HG02938 (cell line): ENCODE data around the gene LNX1.

Experiments
- ATAC-seq: cut with Tn5 transposase; IDR thresholded peaks from one replicate; pipeline ENCODE4 v1.9.1; 2021; ENCODE audit warnings: mild to moderate bottlenecking, moderate library complexity; ENCODE audit not compliant: unreplicated experiment

Gene LNX1

DNA sequence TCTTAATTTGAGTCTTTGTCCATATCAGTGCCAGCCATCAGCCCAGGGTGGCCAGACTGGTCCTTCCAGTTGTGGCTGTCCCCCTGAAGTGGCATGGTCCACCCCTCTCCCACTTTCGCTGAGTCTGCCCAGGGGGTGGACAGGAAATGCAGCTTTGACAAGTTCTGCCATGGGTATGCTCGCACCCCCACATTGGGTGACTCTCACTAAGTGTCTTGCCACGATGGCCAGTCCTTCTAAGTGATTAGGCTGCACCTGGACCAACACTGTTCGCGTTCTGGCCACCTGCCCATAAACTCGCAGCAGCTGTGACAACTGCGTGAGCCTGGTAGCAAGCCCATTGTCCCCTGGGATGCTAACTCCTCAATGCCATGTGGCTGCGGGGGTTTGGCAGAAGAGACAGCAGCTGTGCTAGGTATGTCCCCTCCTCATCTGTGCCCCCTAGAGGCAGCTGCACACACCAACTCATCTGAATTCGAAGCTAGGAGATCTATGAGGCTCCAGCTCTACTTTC is 10.0 kb upstream of the LNX1 start:
- ATAC-seq = peak; percentile 75

- peak; percentile 61 for ATAC-seq
These were observed 8.3 kb upstream of the LNX1 start for GRCh38 chr4:53599632-53600031.

DNA sequence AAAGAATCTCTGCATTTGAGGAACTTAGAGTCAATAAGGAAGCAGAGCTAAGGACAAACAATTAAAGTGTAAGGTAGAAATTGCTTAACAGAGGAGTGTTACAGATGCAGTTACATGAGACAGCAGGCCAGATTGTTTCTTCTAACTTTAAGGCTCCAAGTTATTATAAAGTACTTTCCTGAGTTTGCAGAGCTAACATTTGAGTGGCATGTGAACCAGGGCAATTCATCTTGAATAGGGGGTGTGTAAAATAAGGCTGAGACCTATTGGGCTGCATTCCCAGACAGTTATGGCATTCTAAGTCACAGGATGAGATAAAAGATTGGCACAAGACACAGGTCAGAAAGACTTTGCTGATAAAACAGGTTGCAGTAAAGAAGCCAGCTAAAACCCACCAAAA is 7.6 kb upstream of the LNX1 start:
- no peak for ATAC-seq

- no peak for ATAC-seq
These were observed 7.2 kb upstream of the LNX1 start for GRCh38 chr4:53598483-53598882.

DNA sequence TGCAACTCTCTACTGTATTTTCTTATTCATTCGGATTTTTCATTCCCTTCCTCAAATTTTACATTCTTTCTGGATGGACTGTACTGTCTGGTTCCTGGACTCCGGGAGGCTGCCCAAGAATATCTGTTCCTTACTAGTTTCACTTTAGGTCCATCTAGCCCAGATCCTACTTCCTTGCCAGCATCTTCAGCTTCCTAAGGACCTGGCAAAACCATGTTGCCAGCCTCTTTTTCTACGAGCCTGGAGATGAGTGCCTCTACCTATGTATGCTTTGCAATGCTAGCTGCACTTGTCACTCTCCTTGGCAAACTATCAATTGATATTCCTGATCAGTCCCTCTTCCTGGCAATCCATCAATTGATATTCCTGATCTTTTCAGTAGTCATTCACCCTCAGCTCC is 5.6 kb upstream of the LNX1 start:
- no peak for ATAC-seq

DNA sequence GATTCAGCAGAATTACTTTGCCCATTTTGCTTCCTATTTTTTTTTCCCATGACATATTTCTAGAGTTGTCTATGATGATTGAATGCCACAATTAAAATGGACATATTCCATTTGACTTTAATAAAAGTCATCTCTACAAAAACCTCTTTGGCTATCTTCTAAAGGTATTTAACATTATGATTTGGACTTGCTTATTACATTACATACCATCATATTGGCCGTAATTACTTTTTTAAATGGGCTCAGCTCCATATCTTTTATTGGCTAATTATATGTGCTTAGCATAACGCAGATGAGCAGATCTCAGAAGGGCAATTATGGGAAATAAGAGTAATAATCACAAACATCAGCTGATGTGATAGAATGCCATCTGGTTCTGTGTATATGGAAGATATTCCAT is 4.5 kb upstream of the LNX1 start:
- ATAC-seq = no peak

DNA sequence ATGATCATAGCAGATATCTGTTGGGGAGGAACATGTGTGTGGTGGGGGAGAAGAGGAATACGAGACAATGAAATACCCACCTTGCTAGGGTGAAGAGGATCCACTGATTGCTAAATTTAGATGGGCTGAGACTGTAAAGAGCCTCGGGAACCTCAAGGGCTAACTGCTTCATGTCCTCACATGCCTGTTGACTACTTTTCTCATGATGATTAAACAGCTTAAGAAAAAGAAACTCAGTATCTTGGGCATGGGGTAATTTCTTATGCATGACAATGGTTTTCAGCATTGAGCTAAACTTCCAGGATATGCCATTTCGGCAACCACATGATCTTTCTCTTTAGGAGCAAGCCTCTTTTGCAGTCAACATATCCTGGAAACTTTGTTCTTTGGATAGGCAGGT is 3.9 kb upstream of the LNX1 start:
- no peak for ATAC-seq

DNA sequence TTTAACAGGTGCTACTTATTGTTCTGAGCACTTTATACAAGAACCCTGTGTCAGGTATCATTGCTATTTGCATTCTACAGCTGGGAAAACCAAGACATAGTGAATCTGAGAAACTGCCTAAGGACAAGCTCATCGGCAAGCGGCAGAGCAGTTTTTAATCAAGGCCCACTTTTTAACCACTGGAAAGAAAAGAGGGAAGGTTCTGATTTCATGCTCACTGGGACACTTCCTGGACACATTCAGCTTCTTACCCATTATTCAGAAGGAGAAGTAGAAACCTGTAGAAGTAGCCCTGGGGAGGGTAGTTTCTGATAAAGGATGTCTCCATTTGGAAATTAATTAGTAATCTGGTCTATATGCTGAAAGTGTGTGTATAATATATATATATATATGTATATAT is 2.5 kb upstream of the LNX1 start:
- no peak for ATAC-seq

DNA sequence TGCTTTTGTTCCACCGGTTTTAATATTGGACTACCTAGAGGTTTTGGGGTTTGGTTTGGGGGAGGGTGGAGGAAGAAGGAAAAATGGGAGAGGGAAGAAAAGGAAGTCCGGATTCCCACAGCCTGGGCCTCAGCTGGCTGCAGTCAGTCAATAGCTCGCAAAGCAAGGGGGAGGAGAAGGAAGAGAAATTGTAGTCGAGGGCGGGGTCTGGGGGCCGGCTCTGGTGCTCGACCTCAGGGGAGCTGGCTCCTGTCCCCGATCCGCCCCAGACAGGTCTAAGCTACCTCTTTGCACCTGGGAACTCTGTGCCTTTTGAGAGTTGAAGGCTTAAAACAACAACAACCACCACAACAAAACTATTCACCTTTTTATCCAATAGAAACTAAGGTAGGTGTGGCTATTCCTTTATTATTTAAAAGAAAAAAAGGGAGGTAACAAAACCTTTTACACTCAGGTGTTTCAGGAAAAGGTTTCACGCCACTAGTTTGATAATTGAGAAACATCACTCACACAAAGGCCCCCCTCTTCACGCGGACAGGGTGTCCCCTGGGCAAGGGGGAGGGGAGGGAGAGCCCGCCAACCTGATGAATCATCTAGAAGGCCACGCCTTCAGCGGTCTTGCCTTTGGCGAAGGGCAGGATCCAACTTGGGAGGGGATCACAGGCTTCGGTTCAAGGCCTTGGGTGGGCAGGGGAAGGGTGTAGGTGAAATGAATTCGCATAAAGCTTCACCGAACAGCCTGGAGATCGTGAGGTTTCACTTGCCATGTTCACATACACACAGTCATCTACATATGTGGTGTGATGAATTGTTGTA is 1.6 kb upstream of the LNX1 start:
- ATAC-seq = no peak

GRCh38 chr4:53592122-53592521 is 836 bp upstream of the LNX1 start:
- no peak for ATAC-seq

- no peak for ATAC-seq
These were observed 1.1 kb downstream of the LNX1 start for GRCh38 chr4:53590187-53590586.

DNA sequence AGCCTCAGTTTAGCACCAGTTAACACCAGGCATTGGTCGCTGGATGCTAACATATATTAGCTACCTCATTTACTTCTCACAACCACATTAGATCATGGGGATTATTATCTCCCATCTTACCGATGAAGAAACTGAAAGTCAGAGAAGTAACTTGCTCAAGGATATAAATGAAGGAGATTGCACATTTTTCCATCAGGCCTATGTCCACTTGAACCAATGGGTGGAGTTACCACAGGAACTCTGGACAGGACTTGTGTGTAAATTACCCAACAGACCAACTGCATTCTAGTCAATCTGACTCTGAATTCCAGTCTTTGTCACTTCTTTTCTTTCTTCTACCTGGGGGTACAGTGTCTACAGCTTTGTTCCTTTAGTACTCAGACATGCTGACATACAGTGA is 1.8 kb downstream of the LNX1 start:
- ATAC-seq = no peak

DNA sequence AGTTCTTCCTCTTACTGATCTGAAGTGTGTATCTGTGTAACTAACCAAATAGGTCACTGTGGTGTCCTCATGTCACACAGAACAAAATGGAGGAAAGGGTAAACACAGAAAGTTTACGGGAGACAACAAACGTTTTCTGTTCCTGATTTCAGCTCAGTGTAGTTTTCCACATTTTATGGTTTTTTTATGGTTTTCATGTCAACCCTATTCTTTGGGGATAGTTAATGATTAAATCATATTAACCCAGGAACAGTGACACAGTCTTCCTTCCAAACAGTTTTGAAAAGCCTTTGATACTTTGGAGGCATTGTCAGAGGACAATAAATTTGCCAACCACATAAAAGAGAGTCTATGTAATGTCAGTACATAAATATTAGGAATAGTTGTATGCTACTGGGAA is 4.2 kb downstream of the LNX1 start:
- ATAC-seq = no peak

DNA sequence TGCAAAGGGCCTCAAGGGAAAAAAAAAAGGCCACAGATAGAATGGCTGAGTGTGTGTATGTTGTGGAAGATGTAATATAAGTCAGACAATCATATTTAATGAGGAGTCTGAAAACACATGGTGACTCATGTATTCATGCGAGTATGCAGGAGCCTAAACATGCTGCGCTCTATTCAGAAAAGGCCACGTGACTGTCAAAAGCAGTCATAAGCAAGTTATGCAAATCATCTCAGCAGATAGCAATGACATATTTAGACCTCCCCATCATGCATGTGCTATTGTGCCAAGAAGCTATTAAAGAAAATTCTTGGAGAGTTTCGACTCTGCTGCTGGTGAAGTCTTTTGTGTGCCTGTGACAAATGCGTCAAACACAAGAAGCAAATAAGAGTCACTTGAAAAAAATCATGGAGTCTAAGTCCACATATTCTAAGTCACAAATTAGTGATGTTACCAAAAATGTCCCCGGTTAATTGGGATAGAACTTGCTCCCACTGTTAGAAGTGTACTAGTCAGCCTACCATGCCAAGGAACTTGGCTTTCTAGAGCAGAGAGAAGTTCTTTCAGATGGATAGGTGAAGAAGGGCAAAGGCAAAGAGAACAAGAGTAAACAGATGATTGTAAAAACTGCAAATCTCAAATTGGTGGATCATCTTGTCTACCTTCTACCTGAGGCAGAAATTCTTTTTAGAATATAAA is 5.0 kb downstream of the LNX1 start:
- ATAC-seq = no peak

- no peak for ATAC-seq
These were observed 6.6 kb downstream of the LNX1 start for GRCh38 chr4:53584658-53585057.

GRCh38 chr4:53583513-53583912 is 7.8 kb downstream of the LNX1 start:
- no peak for ATAC-seq

DNA sequence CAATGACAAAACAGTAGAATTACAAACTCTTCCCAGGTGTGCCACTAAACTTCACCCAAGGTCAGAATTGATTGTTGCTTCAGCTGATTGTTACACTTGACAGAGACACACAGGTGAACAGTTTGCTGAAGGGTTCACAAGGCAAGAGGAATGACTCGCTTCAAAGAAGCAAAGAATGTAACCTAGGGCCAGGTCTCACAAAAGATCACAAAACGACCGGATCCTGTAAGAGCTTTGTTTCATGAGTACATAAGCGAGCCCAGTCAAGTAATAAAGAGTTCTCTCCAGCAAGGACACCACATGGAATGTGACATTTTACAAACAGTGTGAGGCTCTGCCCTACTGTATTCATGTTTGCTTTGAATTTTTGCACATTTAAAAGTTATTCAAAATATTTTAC is 9.1 kb downstream of the LNX1 start:
- ATAC-seq = no peak

DNA sequence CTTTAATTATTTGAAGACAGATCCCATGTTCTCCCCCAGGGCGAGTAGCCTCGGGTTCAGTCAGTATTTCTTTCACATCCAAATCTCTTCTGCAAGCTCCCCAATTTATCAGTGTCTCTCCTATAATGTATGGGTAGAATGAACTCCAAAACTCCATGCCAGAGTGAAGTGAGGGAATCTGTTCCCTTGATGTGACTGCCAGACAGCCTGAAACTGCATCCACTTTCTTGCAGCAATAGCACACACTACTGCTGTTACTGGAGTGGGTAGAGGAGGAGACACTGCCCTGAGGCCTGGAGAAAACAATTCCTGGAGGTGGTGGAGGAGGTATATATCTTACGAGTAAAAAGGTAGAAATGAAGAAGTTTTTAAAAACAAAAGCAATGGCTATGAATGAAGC is 11.0 kb downstream of the LNX1 start:
- ATAC-seq = no peak

DNA sequence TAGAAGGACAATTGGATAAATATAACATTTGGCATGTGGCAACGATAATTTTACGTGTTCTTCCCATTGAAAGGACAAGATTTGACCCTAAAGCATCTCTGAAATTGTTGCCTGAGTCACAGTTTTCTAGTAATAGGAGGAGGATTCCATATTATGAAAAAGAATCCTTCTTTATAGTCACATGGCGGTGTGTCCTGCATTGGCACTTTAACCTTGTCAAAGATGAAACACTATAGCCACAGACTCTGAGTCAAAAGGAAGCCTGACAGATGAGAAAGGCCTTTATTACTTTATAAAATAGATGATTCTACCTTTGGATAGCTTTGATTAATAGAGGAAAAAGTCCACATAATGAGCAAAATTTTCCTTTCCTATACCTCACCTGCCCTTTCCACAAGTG is 11.5 kb downstream of the LNX1 start:
- ATAC-seq = no peak

GRCh38 chr4:53576676-53577372 is 14.5 kb downstream of the LNX1 start:
- no peak for ATAC-seq

- no peak for ATAC-seq
These were observed 15.1 kb downstream of the LNX1 start for GRCh38 chr4:53576071-53576617.
